GM19455 (cell line): ENCODE measurements around the gene ACLY.
"Not testable (repeated sequence)": the region's sequence is repeated elsewhere in the genome, so short reads cannot be mapped to it uniquely, and the experiment has no call there.

Source experiments
- ATAC-seq: cut with Tn5 transposase; IDR thresholded peaks from one replicate; pipeline ENCODE4 v1.9.1; 2021; ENCODE audit not compliant: unreplicated experiment

The ACLY gene

GRCh38 chr17:41835800-41836549 is 82.8 kb downstream of the ACLY start, which contains the start of gene NT5C3B:
TSS of gene NT5C3B (minus strand) at chr17:41836232. CDS start at chr17:41836193, 39 bp downstream.
- ATAC-seq: peak; percentile 71

GRCh38 chr17:41835214-41835799 is 83.4 kb downstream of the ACLY start:
- ATAC-seq: no peak

- not testable (repeated sequence) for ATAC-seq
These were observed 88.8 kb downstream of the ACLY start for GRCh38 chr17:41829961-41830360.

GRCh38 chr17:41825175-41825845 is 93.4 kb downstream of the ACLY start:
- ATAC-seq: no peak

- ATAC-seq: no peak
These were observed 94.7 kb downstream of the ACLY start for GRCh38 chr17:41824086-41824485.

GRCh38 chr17:41823580-41823979 is 95.2 kb downstream of the ACLY start:
- ATAC-seq: no peak

- no peak for ATAC-seq
These were observed 95.6 kb downstream of the ACLY start for GRCh38 chr17:41823141-41823524.

GRCh38 chr17:41822216-41823140 is 96.3 kb downstream of the ACLY start:
- no peak for ATAC-seq

- no peak for ATAC-seq
These were observed 97.0 kb downstream of the ACLY start for GRCh38 chr17:41821776-41822175.

- ATAC-seq: no peak
These were observed 100.7 kb downstream of the ACLY start for GRCh38 chr17:41818024-41818423.
